Stimulated activated CD4-positive, alpha-beta T cell treated with anti-CD3 and anti-CD28 coated beads, Interleukin-4, amount 100 ng/mL, for 1 hour (primary cell): ENCODE data around the gene POLD3.

Experiments
- DNase-seq: peaks from one replicate; pipeline ENCODE4 v3.0.0-alpha.2; 2020

POLD3 gene

DNA sequence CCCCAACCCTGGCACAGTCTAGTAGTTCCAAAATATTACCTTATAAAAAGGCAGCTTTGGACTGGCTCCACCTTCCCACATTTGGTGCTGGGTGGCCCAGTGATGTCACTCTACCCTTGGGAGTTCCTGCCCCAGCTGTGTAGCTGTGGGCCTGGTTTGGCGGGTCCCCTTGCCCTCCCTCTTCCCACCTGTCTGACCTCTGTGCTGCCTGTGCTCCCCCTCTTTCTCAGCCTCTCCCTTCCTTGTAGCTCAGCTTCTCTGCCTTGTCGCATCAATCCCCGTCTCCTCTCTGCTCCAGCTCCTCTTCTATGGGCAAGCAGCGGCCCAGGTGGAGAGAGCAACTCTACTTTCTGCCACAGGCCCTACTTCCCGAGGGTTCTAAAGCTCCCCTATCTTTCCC lies 84.2 kb downstream of the POLD3 start:
- no peak for DNase-seq

DNA sequence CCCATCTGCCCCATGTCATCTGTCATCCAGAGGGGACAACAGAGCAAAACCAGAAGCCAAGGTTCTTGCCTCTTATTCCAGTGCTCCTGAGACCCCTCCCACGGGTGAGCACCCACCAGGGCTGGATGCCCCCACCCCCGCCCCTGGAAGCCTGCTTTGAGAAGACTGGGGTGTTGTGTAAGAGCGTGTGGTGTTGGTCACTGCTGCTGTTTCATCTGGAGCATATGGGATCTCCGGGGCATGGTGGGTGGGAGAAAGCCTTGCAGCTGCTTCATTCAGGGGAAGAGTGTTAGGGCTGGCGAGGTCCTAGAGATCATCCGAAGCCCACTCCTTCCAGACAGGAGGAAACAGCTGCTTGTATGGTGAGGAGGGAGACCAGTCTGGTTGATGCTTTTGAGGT lies 84.7 kb downstream of the POLD3 start:
- DNase-seq: no peak

DNA sequence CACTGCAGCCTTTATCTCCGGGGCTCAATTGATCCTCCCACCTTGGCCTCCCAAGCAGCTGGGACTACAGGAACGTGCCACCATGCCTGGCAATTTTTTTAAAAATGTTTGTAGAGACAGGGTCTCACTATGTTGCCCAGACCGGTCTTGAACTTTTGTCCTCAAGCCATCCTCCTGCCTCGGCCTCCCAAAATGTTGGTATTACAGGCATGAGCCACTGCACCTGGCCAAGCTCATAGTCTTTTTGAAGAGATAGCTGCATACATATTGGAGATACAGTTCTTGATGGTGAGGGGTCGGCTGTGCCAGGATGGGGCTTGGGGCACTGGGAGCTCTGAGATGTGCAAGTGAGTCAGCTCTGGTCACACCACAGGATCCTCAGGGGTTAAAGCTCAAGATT lies 85.7 kb downstream of the POLD3 start:
- DNase-seq: no peak

DNA sequence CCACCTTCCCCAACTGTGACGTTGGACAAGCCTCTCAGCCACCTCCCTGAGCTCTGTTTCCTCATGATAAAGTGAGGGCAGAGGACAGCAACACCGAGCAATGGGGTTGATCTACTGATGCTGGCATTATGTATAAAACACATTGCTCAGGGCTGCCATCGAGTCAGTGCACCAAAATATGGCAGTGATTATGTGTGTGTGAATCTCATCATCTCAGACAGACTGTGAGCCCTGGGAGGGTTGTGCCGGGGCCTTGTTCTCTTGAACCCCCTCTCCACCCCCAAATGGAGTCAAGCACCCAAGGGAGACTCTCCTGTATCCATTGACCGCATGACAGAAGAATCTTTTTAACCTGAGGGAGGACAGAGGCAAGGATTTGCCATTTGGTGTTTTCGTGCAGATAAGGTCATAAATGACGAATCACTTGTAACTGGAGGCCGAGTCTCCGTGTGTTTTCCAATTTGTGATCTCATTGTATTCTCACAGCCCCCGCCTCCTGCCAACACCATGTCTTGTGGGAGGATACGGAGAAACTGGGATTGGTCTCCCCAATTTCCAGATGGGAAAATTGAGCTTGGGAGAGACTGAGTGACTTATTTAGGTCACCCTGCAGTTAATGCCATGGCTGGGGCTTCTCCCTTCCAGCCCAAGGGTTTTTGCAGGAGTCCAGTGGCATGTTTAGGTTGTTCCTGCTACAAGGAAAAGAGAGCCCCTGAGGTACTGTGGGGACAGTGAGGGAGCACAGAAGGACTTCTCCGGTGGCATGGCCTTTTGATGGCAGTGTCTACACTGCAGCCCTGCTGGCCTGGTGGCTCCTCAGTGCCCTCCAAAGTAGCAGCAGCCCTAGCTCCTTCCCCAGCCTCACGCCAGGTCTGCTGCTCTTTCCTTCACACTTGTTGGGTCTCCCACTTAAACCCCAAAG lies 86.5 kb downstream of the POLD3 start:
- DNase-seq: no peak

DNA sequence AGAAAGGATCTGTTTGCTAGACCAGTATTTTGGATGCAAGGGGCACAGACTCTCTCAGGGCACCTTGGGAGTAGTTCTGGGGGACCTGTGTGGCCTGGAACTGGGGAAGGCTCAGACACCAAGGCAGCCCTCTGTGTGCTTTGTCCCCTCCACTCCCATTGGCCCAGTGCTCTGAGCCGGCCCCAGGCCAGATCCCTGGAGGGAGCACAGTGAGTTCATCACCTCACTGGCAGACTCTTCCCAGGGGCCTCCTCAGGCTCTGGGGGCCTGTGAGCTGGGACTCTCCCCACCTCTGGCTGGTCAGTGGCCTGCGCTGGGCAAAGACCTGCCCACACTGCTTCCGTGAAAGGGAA lies 87.1 kb downstream of the POLD3 start:
- DNase-seq: no peak

DNA sequence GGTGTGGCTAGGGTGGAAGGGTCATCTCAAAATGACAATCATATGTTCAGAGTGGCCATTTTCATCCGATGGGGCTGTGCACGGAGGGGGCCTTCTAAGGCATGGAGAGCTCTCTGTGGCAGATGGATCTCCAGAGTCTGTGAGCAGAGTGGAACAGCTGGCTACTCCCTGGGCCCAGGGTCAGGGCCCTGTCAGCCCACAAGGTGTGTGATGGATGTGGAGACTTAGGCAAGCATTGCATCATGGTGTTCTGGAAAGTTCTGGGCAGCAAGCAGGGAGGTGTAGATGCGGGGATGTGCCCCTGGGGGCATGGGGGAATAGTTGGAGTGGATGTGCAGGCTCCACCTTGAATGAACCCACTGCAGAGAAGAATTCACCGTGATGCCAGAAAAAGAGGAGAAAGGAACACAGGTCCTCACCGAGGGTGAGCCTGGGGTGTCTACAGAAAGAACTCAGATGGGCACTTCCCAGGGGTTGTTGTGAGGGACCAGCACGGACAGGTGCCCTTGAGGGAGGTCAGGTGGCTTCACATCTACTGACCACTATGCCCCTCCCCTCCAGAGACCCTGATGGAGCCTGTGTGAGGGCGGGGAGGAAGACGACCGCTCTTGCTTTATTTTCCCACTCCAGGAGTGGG lies 87.8 kb downstream of the POLD3 start:
- DNase-seq: no peak

DNA sequence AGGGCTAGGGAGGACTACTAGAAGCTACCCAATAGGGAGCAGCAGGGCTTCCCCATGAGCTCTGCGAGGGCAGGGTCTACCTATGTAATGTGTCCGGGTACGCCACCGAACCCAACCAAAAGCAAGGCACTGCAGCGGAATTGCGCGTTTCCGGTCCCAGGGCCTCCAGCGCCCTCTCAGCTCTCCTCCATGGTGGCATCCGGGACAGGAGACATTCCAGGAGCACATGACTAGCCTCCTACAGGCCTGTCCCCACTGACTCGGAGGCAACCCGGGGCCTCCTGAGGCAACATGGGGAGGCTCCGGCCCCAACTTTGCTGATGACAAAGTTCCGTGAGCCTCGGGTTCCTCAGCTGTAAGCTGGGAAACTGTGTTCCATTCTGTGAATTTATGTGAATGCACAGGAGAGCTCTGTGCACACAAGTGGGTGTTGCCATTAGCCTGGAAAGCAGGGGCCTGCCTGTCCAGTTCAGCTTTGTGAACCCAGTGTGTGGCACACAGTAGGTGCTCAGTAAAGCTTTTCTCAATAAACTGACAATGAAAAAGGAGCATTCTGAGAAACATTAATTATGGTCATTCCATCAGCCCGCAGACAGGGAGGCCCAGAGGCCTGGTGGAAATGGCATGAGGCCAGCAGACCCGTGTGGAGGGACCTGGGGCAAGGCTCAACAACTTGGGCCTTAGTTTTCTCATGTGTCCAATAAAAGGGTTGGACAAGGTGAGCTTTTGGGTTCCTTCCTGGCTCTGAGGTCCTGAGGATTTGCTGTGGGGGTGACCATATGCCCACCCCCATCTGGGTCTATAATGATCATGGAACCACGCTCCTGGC lies 88.5 kb downstream of the POLD3 start:
- no peak for DNase-seq

DNA sequence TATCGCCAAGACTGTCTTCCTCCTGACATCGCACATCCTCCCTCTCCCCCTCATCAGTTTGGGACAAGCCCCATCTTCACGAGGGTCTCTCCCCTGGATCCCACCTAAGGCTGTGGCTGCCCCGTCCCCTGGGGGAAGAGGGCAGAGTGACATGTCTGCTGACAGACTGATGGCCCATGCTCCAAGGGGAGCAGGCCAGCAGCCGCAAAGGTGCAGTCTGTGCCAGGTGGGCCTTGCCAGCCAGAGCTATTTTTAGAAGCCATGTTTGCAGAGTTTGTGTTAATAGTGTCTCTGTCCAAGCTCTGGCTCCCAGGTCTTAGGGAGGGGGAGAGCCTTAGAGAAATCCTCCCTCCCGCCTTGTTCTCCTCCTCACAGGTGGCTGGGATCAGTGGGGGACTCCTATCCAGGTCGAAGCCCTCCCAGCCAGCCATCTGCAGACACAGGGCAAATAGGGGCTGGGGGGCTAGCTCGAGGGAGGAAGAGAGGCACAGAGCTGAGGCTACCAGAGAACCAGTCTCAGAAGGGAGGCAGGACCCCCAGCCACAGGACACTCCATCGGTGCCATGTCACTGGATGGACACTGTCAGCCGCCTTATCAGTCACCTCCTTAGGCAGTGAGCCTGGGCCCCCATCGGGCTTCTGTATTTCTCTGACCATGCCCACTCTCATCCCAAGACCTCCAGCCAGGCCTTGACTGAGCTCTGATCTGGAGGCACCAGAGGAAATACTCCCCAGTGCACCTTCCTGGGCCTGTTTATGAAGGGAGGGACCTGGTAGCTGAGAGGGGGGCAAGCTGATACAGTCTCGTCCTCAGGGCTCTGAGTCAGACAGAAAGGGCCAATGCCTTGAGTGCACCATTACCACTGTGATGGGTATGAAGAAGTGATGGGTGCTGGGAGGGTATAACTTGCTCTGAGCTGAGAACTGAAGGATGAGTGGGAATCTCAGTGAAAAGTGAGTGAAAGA lies 89.6 kb downstream of the POLD3 start:
- DNase-seq: no peak

DNA sequence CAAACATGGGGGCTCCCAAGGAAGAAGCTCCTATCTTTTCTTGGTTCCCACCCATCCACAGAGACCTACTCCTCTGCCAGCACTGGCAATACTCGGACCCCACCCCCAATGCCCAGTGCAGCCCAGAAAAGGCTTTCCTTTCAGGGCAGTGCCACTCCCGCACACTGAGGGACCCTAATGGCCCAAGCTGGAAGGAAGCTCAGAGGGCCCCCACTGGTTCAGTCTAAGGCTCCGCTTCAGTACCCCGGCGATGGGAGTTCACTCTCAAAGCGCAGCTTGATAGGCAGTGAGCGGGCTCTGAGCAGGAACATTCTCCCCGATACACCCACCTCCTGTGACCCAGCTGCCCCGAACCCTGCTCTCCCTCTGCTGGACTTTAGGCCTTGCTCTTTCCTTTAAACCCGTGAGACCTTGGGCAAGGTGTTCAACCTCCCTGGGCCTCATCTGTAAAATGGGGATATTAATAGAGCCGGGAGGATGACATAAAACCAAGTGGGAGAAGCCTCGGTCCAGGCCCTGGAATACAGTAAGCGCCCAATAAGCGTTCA lies 90.4 kb downstream of the POLD3 start:
- DNase-seq: no peak

DNA sequence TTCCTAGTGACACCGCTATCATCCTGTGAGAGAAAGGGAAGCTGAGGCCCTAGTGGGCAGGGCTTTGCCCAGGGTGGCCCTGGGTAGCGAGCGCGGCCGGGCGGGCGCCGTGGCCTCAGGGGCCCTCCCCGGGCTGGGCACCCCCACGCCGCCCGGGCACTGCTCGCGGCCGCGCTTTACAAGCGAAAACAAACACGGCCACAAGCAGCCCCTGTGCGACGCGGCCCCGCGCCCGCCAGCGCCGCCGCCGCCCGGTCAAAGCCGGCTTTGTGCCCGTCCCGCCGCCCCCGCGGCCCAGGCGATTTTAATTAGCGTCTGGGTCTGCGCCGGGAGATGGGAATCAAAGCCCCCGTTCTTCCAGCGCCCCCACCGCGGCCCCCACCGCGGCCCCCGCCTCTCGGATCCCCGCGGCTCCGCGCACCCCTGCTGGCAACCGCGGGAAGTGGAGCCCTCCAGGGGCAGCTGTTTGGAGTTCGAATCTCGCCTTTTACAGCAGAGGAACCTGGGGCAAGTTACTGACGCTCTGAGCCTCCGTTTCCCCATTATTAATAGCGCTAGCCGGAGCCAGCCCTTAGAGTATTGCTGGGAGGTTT lies 91.0 kb downstream of the POLD3 start:
- peak; percentile 6 for DNase-seq

DNA sequence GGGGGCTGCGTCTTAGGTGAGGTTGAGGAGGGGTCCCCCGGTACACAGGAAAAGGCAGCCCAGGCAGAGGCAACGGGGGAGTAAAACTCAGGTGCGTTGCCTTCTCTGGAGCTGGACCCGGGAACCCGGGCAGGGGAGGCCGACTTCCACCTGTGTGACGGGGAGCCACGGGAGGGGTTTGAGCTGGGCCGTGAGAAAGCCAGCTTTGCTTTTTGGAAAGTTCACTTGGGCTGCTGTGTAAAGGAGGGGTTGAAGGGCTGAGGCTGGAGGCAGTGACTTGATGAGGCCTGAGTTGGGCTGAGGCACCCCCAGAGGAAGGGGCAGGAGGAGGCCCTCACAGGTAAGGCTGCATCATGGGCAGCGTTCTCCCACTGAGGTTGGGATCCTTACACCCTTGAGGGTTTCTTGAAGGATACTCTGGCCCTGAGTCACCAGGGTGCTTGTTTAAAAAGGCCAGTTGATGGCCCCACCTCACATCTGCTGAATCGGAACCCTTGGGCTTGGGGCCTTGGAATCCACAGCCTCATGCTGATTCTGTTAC lies 91.6 kb downstream of the POLD3 start:
- DNase-seq: no peak

DNA sequence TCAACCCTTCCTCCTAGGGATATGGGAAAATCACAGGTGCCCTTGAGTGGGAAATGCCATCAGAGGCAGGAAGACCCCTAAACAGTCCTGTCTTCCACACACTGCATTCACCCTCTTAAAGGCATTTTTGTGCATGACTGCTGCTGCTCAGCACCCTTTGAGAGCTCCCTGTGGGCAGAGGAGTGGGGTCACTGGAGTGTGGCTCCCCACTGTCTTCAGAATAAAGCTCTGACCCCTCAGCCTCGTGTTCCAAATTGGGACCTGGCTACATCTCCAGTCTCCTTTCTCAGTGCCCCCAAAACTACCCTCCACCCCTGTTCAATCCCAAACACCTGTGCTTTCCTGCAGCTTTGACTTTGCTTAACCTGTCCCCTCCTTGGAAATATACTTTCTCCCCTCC lies 92.3 kb downstream of the POLD3 start:
- DNase-seq: no peak

DNA sequence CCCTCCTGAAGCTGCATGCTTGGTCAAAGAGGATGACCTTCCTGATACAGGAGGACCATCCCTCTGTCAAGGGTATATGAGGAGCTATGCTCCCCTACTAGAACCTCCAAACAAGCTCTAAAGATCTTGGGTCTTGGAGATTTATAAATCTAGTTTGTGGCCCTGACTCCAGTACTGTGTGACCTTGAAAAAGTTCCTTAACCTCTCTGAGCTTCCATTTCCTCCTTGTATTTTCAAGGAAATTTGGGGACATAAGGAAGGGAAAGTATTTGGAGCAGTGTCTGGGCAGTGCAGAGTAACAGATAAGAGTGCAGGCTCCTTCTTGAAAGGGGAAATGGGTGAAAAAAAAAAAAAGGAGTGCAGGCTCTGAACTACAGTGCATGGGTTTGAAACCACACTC lies 93.0 kb downstream of the POLD3 start:
- no peak for DNase-seq

DNA sequence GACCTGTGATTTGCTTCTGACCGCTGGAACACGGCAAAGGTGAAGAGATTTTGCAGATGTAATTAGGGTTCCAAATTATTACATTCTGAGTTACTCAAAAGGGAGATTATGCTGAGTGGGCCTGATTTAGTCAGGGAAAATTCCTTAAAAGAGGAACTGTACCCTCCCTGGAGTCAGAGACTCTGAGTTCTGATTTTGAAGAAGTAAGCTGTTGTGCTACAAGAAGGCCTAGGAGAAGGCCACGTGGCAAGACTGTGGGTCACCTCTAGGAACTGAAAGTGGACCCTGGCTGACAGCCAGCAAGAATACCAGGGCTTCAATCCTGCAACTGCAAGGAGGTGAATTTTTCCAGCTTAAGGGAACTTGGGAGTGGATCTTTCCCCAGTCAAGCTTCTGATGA lies 93.5 kb downstream of the POLD3 start:
- no peak for DNase-seq

DNA sequence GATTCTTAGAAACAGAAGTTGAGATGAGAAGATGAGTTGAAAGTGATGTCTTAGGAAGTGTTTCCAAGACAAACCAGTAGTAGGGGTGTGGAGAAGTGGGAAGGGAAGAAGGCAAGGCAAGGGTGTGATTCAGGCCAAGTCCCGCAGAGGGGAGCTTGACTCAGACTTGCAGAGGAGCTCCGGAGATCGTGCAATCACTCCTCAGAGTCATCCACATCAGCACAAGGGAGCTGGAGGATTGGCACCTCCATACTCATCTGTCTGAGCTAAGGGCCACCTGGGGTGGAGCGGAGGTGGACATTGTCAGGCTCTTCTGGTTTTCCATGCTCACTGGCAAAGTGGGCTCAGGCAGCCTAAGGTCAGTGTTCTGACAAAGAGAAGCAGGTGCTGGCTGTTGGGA lies 94.4 kb downstream of the POLD3 start:
- no peak for DNase-seq

DNA sequence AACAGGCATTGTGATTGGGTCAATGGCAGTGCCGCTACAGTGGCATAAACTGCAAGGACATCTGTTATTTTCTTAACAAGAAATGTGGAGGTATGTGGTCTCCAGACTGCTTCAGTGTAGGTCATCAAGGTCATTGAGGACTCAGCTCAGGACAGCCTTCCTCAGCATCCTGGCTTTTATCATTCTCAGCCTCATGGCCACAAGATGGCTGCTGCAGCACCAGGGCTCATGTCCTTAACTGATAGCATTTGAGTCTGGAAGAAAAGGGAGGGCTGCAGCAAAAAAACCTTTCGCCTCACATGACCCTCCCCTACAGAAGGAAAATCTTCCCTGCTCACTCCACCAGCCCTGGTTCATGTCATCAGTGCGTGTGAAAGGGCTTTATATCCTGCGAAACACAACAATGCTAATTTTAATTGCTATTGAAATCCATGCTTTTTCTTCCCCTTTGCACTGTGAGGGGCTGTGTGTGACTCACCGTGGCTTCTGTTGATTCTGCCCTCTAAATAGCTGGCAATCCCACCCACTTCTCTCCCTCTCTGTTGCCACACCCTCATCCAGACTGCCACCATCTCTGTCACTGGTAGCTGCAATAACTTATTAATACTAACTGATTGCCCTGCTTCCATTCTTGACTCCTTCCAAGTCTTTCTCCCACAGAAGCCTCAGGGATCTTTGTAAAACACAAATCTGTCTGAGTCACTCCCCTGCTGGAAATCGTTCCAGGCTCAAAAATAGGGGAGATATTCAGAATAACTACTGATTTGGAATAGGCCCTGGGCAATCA lies 95.0 kb downstream of the POLD3 start:
- DNase-seq: no peak

DNA sequence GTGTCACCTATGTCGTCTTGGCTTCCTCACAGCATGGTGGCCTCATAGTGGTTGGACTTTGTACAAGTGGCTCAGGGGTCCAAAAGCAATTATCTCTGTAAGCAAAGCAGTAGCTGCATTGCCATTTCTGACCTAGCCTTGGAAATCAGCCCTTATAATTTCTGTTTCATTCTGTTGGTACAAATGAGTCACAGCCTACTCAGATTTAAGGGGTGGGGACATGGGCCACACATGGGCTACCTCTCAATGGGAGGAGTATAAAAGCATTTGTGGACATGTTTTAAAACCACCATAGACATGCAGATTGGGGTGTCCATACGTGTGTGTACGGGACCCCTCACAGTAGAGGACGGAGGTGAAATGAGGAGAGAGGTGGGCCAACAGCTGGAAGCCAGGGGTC lies 97.3 kb downstream of the POLD3 start:
- no peak for DNase-seq

DNA sequence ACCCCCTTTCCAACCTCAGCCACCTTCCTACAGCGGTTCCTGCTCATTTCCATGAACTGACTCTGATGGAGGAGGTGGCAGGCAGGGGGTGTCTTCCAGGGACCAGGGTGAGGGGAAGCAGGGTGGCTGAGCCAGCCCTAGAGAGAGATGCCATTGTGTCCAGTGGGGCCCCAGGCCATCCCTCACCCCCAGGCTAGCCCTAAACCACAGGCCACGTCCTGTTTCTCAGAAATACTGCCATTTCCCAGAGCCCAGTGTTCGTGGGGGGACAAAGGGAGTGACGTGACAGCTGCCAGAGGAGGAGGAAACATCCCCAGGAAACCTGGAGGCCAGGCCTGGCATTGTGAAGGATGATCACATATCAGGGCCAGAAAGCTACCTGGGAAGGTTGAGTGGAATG lies 99.4 kb downstream of the POLD3 start:
- DNase-seq: no peak
